Loucy (cell line): ENCODE measurements around the gene RORB.

Experiments used
- H2AFZ ChIP-seq: fragments of 200-600 bp; sonication (generic); 2 replicates; pipeline ENCODE4 v1.6.0; 2016; ENCODE audit warnings: antibody characterized with exemption, mild to moderate bottlenecking, low read length, moderate library complexity
- H3F3A ChIP-seq: fragments of 200-600 bp; 2 replicates; pipeline ENCODE4 v1.6.0; 2016; ENCODE audit warnings: antibody characterized with exemption, low read depth, mild to moderate bottlenecking
- H3K27me3 ChIP-seq: fragments of 200-600 bp; sonication (generic); 2 replicates; pipeline ENCODE4 v1.6.1; 2014; ENCODE audit warnings: low read length, mild to moderate bottlenecking; ENCODE audit not compliant: insufficient read depth, poor library complexity, severe bottlenecking
- H3K36me3 ChIP-seq: fragments of 200-600 bp; sonication (generic); 2 replicates; pipeline ENCODE4 v1.6.1; 2016; ENCODE audit warnings: low read length; ENCODE audit not compliant: insufficient read depth
- H3K4me1 ChIP-seq: fragments of 200-600 bp; sonication (generic); 2 replicates; pipeline ENCODE4 v1.5.1; 2014; ENCODE audit warnings: low read length, mild to moderate bottlenecking; ENCODE audit not compliant: insufficient read depth, poor library complexity, severe bottlenecking
- H3K4me2 ChIP-seq: fragments of 200-600 bp; sonication (generic); 2 replicates; pipeline ENCODE4 v1.6.0; 2014; ENCODE audit warnings: antibody characterized with exemption, low read length, low read depth, mild to moderate bottlenecking; ENCODE audit not compliant: poor library complexity, severe bottlenecking
- H3K4me3 ChIP-seq: fragments of 200-600 bp; sonication (generic); 2 replicates; pipeline ENCODE4 v1.5.1; 2014; ENCODE audit warnings: low read length, mild to moderate bottlenecking, mixed read lengths; ENCODE audit not compliant: poor library complexity, severe bottlenecking
- H3K79me2 ChIP-seq: fragments of 200-600 bp; sonication (generic); 2 replicates; pipeline ENCODE4 v1.6.1; 2014; ENCODE audit warnings: low read length; ENCODE audit not compliant: insufficient read depth
- H3K9ac ChIP-seq: fragments of 200-600 bp; sonication (generic); 2 replicates; pipeline ENCODE4 v1.6.0; 2014; ENCODE audit warnings: mild to moderate bottlenecking, low read depth, low read length, moderate library complexity; ENCODE audit not compliant: poor library complexity, severe bottlenecking
- H3K9me2 ChIP-seq: fragments of 200-600 bp; sonication (generic); replicated peaks from 2 replicates; pipeline ENCODE4 v1.6.1; 2016; ENCODE audit warnings: low read depth, low read length, mixed read lengths
- H3K9me3 ChIP-seq: fragments of 200-600 bp; sonication (generic); 2 replicates; pipeline ENCODE4 v1.6.1; 2014; ENCODE audit warnings: mild to moderate bottlenecking, antibody characterized with exemption, low read length, low read depth; ENCODE audit not compliant: insufficient read depth
- H4K20me1 ChIP-seq: fragments of 200-600 bp; sonication (generic); 2 replicates; pipeline ENCODE4 v1.6.0; 2014; ENCODE audit warnings: antibody characterized with exemption, low read length, mild to moderate bottlenecking; ENCODE audit not compliant: insufficient read depth, poor library complexity, severe bottlenecking
- CTCF ChIP-seq: fragments of 200-600 bp; sonication (generic); conservative IDR thresholded peaks from 2 replicates; pipeline ENCODE4 v1.5.1; 2014; ENCODE audit warnings: mild to moderate bottlenecking, antibody characterized with exemption, low read length
- EZH2phosphoT487 ChIP-seq: fragments of 200-600 bp; IDR thresholded peaks from 2 replicates; pipeline ENCODE4 v1.6.1; 2018; ENCODE audit warnings: antibody characterized with exemption, mild to moderate bottlenecking, moderate library complexity, borderline replicate concordance

The RORB gene

GRCh38 chr9:74662674-74663073 lies 165.5 kb downstream of the RORB start:
- Histone ChIP-seq H2AFZ (no peak overlapping the region), H3K9ac (no peak overlapping the region), H3K27me3 (no peaks in the 10 kb centered on the region), H3K4me2 (no peak overlapping the region), H4K20me1 (no peaks in the 10 kb centered on the region), H3K36me3 (no peaks in the 10 kb centered on the region), H3K79me2 (no peaks in the 10 kb centered on the region), H3K4me3 (no peak overlapping the region), H3F3A (no peaks in the 10 kb centered on the region), H3K9me2 (no peaks in the 10 kb centered on the region), H3K9me3 (no peaks in the 10 kb centered on the region), H3K4me1 (no peaks in the 10 kb centered on the region)
- no peak for TF ChIP-seq EZH2phosphoT487
- no peak for TF ChIP-seq CTCF

- Histone ChIP-seq H4K20me1 (no peaks in the 10 kb centered on the region), H3K9ac (no peak overlapping the region), H2AFZ (no peak overlapping the region), H3K4me1 (no peaks in the 10 kb centered on the region), H3K79me2 (no peaks in the 10 kb centered on the region), H3K36me3 (no peaks in the 10 kb centered on the region), H3K4me3 (no peak overlapping the region), H3K27me3 (no peaks in the 10 kb centered on the region), H3F3A (no peaks in the 10 kb centered on the region), H3K9me3 (no peaks in the 10 kb centered on the region), H3K9me2 (no peaks in the 10 kb centered on the region), H3K4me2 (no peak overlapping the region)
- TF ChIP-seq CTCF (no peak), EZH2phosphoT487 (no peak)
Observed at GRCh38 chr9:74663439-74663838, 166.3 kb downstream of the RORB start.

GRCh38 chr9:74666625-74667316 lies 169.6 kb downstream of the RORB start:
- no peaks in the 10 kb centered on the region for H3K9me3 ChIP-seq
- no peaks in the 10 kb centered on the region for H3F3A ChIP-seq
- no peaks in the 10 kb centered on the region for H4K20me1 ChIP-seq
- H3K79me2 ChIP-seq, result no peaks in the 10 kb centered on the region
- no peaks in the 10 kb centered on the region for H3K36me3 ChIP-seq
- TF ChIP-seq CTCF, result no peak
- no peak for TF ChIP-seq EZH2phosphoT487
- H3K4me3 ChIP-seq, result no peak overlapping the region
- H3K9ac ChIP-seq, result no peak overlapping the region
- H2AFZ ChIP-seq, result no peak overlapping the region
- no peaks in the 10 kb centered on the region for H3K4me1 ChIP-seq
- no peak overlapping the region for H3K4me2 ChIP-seq
- no peaks in the 10 kb centered on the region for H3K9me2 ChIP-seq
- no peaks in the 10 kb centered on the region for H3K27me3 ChIP-seq
